ENCODE data around the gene ZNF436. TPM values are rescaled to one million over a fixed set of nuclear protein-coding genes. Genes with fewer than 3 reads are reported as not detected.

Gene ZNF436
- polyA plus RNA-seq, 1 experiment = 8.1 TPM

DNA sequence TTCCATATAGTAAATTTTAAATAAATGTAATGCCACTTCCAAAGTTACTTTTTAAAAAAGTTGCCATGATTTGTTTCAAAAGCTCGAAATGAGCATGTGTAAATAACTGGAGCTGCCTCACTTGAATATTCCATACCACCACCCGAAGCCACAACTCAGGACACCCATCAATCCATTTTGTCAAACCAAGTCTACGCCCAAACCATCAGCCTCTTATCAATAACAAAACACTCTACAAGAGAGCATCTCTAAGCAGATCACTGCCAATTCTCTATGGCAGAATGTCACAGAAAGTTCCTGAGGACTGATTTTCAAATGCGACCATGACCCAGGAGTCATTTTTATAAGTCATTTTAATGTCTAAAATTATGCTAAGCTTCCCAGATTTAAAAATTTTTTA lies 30.0 kb downstream of the ZNF436 start:
- DNase-seq (ENCODE audit: low read depth) = no peak
- ChIA-PET POLR2A (no interaction called here), CTCF (interaction anchor here (1.1 to 2.4 kb wide), 2 partner anchors 10 to 63 kb away, joined by 3 to 10 read pairs; no protein-coding TSS in a partner anchor)
- no peak for TF ChIP-seq CTCF (IDR thresholded peaks at IDR 0.05; ENCODE audit: insufficient read depth, low read depth, low read length)
- peaks cover 6% of the 10 kb centered on the region; the same call in 1 of the 2 replicates for H3K36me3 ChIP-seq (ENCODE audit: control insufficient read depth, insufficient read depth, low read length)
- no peak overlapping the region for H3K4me3 ChIP-seq (ENCODE audit: low read depth, low read length)
- no peaks in the 10 kb centered on the region for H3K27me3 ChIP-seq (ENCODE audit: control insufficient read depth, insufficient read depth, low read length)

DNA sequence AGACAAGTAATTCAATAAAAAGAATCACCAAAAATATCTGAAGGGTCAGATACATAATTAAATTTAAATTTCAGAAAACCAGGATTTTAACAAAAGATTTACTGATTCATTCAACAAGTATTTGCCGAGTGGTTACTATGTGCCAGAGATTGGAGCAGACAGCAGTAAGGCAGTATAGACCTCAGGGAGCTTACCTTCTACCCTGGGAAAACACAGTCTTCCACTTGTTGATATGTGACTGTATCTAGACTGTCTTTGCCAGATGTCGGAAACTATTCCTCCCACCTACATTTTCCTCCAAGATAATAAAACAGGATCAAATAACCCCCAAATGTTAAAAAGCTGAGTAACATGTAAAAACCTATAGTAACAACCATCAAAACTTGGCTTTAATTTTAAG lies 31.8 kb downstream of the ZNF436 start:
- CTCF ChIA-PET = interaction anchor here (2.0 to 2.4 kb wide), 2 partner anchors 65 to 202 kb away, joined by 5 to 10 read pairs; no protein-coding TSS in a partner anchor

GRCh38 chr1:23331713-23332112 lies 37.9 kb downstream of the ZNF436 start:
- no peak for DNase-seq (ENCODE audit: low read depth)
- H3K27me3 ChIP-seq (ENCODE audit: control insufficient read depth, insufficient read depth, low read length) = no peaks in the 10 kb centered on the region
- H3K4me3 ChIP-seq (ENCODE audit: low read depth, low read length) = no peak overlapping the region
- POLR2A ChIA-PET = no interaction called here
- H3K36me3 ChIP-seq (ENCODE audit: control insufficient read depth, insufficient read depth, low read length) = peaks cover 11% of the 10 kb centered on the region
- CTCF ChIA-PET = no interaction called here
- TF ChIP-seq CTCF (IDR thresholded peaks at IDR 0.05; ENCODE audit: insufficient read depth, low read depth, low read length) = no peak

More for the DNA sequence above, 31.8 kb downstream of the ZNF436 start:
- Histone ChIP-seq H3K4me3 (ENCODE audit: low read depth, low read length) (no peak overlapping the region), H3K36me3 (ENCODE audit: control insufficient read depth, insufficient read depth, low read length) (peaks cover 7% of the 10 kb centered on the region; the same call in 1 of the 2 replicates), H3K27me3 (ENCODE audit: control insufficient read depth, insufficient read depth, low read length) (no peaks in the 10 kb centered on the region)
- POLR2A ChIA-PET = no interaction called here
- no peak for DNase-seq (ENCODE audit: low read depth)
- no peak for TF ChIP-seq CTCF (IDR thresholded peaks at IDR 0.05; ENCODE audit: insufficient read depth, low read depth, low read length)

DNA sequence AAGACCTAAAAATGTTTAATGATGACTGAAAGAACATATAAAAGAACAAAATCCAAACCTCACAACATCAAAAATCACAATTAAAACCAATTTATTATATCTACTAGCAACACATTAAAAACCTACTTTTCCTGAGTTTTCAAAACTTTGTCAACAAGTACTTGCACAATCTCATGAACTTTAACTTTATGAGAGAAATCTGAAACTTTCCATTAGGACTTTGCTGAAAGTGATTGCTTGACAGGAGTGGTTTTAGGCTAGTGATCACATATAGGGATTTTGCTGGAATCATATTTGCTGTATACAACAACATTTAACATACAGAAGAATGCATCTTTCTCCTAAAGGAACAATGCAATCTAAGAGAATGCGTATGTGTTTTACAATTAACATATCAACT lies 38.8 kb downstream of the ZNF436 start:
- ChIA-PET POLR2A (no interaction called here), CTCF (no interaction called here)
- no peaks in the 10 kb centered on the region for H3K27me3 ChIP-seq (ENCODE audit: control insufficient read depth, insufficient read depth, low read length)
- no peak overlapping the region for H3K4me3 ChIP-seq (ENCODE audit: low read depth, low read length)
- no peak for TF ChIP-seq CTCF (IDR thresholded peaks at IDR 0.05; ENCODE audit: insufficient read depth, low read depth, low read length)
- DNase-seq (ENCODE audit: low read depth) = no peak
- H3K36me3 ChIP-seq (ENCODE audit: control insufficient read depth, insufficient read depth, low read length) = peaks cover 11% of the 10 kb centered on the region

DNA sequence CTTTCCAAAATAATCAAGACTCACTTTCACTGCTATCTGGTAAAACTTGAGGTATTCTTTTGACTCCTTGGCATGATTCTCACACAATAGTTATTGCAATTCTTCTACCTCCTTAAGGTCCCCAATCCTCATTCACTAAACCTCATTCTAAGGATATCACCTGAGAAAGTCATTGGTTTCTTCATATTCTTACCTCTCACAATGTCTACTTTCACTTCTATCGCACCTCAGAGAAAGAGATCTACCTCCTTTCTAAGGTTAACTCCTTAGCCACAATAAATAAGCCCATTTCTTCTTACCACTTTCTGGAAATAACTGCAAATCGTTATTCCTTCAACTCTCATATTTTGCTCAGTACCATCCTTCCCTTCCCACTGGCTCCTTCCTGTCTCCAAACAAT lies 44.2 kb downstream of the ZNF436 start:
- POLR2A ChIA-PET = no interaction called here
- Histone ChIP-seq H3K4me3 (ENCODE audit: low read depth, low read length) (no peak overlapping the region), H3K27me3 (ENCODE audit: control insufficient read depth, insufficient read depth, low read length) (no peaks in the 10 kb centered on the region), H3K36me3 (ENCODE audit: control insufficient read depth, insufficient read depth, low read length) (peaks cover 6% of the 10 kb centered on the region)
- CTCF ChIA-PET = no interaction called here
- no peak for TF ChIP-seq CTCF (IDR thresholded peaks at IDR 0.05; ENCODE audit: insufficient read depth, low read depth, low read length)
- no peak for DNase-seq (ENCODE audit: low read depth)
